ENCODE measurements around the gene CELSR1.

Gene CELSR1

GRCh38 chr22:46368871-46369715 is 168.3 kb downstream of the CELSR1 start:
- TF ChIP-seq CTCF (IDR thresholded peaks at IDR 0.05), result no peak
- H3K27ac ChIP-seq, result no peak overlapping the region

DNA sequence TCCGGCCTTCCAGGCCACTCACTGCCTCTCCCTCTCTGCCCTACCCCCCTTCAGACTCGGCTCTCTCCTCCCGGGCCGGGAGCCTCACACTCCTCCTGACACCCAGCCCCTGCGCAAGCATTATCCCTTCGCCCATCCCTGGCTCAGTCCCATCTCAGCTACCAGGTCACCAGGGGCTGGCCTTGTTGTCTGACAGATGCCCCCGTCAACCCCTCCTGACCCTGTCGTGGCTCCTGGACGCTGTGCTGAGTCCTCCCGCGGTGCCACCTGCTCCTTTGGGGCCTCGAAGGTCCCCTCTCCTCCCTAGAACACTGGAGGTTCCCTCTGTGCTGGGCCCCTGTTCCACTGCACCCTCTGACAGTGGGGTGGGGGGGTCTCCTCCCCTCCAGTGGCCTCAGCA is 169.0 kb downstream of the CELSR1 start:
- no peak overlapping the region for H3K4me3 ChIP-seq
- DNase-seq (ENCODE audit: low spot score), result no peak
- H3K27ac ChIP-seq, result no peak overlapping the region
- no peak for TF ChIP-seq CTCF (IDR thresholded peaks at IDR 0.05)

More at GRCh38 chr22:46368871-46369715, 168.3 kb downstream of the CELSR1 start:
- no peak for DNase-seq (ENCODE audit: low spot score)
- no peak overlapping the region for H3K4me3 ChIP-seq

DNA sequence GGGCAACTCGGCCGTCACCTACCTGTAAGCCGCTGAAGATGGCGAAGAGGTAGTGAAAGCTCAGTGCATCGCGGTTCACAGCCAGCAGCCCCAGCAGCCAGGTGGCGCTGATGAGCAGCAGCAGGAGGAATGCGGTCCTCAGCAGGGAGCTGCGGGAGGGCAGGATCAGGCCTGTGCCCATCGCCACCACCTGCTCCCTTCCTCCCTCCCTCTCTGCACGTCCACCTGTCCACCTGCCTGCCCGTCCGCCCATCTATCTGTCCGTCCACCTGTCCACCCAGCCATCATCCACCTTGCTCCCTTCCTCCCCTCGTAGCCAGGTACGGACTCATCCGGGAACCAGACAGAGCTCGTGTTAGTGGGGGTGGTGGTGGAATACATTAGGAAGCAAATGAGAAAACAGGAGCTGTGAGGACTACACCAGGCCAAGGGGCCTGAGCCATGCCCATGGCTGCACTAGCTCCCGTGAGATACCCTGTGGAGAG is 169.7 kb downstream of the CELSR1 start:
- no peak overlapping the region for H3K27ac ChIP-seq
- DNase-seq (ENCODE audit: low spot score), result no peak
- TF ChIP-seq CTCF (IDR thresholded peaks at IDR 0.05), result peak; percentile 44
- no peak overlapping the region for H3K4me3 ChIP-seq

DNA sequence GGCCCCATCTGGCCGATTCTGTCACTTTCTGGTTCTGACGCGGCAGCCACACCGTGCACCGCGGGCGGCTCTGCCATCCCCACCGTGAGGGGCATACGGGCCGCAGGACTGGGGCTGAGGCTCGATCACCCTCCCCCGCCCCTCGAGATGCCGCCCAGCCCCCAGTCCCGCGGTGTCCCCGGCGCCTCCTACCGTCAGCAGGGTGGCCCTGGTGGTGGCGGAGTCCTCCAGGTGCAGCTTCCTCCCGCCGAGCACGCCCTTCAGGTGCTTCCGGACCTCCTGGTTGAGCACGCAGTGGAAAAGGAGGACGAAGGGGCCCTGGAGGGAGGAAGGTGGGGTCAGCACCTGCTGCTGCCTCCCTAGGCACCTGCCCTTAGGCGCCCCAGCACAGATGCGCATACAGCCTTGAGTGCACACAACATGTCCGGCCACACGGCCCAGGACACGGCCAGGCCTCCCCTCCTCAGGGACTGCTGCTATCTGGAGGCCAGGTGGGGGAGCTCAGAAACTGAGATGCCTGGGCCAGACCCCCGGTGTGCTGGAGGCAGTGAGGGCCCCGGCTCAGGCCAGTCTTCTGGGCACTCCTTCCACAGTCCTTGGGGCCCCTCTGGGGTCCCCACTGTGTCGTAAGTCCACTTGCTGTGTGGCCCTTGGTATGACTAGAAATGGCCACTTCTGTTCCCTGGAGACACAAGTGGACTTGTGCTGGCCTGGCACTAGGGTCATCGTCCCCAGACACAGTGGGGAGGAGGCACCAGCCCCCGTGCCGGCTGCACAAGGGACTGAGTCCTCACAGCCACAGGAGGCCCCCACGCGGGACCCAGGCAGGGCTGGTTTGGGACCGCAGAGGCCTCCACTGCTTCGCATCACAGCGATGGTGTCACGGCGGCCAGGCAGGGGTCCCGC is 170.4 kb downstream of the CELSR1 start:
- no peak for TF ChIP-seq CTCF (IDR thresholded peaks at IDR 0.05)
- Histone ChIP-seq H3K27ac (no peak overlapping the region), H3K4me3 (no peak overlapping the region)
- DNase-seq (ENCODE audit: low spot score), result no peak

DNA sequence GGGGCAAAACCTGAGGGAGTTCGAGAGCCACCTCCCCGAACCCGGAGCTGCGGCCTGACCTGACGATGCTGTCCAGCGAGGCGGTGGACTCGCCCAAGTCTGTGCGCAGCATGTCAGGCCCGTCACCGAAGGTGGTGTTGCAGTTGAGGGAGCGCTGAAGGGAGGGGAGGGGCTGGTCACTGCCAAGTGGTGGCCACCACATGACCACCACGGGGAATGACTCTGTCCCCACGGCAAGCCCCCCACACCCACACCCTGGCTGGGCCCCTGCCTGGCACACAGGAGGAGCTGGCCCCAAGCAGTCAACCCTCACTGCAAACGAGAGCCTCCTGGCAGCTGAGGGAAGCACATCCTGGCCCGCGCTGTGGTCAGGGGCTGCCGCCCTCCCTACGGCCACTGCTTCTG is 171.1 kb downstream of the CELSR1 start:
- no peak for TF ChIP-seq CTCF (IDR thresholded peaks at IDR 0.05)
- Histone ChIP-seq H3K27ac (no peak overlapping the region), H3K4me3 (no peak overlapping the region)
- DNase-seq (ENCODE audit: low spot score), result no peak

DNA sequence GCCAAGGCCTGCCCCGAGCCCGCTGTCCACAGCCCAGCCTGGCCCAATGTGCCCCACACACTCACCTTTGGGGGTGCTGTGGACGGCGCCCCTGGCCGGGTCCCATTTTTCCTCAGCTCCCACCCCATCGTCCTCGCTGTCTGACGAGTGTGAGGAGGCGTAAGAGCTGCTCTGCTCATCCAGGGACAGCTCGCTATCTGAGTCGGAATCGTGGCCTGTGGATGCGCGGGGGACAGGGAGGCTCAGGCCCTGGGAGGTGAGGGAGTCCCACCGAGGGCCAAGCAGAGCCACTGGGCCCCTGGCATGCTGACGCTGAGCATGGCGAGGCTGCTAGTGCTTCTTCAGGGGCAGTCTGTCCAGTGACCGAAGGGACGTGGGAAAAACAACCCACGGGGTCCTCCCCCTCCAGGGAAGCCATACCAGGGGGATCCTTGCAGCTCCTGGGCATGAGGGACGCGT is 172.2 kb downstream of the CELSR1 start:
- DNase-seq (ENCODE audit: low spot score), result no peak
- H3K4me3 ChIP-seq, result no peak overlapping the region
- H3K27ac ChIP-seq, result no peak overlapping the region
- no peak for TF ChIP-seq CTCF (IDR thresholded peaks at IDR 0.05)

Measured in coronary artery (tissue), 2 donors.